Superior temporal gyrus (tissue), 1 donor: ENCODE results near the gene EEIG1.

Experiments used
- DNase-seq: peaks from one replicate; pipeline ENCODE4 v3.0.0-alpha.2; 2016; ENCODE audit errors: extremely low spot score

The EEIG1 gene

DNA sequence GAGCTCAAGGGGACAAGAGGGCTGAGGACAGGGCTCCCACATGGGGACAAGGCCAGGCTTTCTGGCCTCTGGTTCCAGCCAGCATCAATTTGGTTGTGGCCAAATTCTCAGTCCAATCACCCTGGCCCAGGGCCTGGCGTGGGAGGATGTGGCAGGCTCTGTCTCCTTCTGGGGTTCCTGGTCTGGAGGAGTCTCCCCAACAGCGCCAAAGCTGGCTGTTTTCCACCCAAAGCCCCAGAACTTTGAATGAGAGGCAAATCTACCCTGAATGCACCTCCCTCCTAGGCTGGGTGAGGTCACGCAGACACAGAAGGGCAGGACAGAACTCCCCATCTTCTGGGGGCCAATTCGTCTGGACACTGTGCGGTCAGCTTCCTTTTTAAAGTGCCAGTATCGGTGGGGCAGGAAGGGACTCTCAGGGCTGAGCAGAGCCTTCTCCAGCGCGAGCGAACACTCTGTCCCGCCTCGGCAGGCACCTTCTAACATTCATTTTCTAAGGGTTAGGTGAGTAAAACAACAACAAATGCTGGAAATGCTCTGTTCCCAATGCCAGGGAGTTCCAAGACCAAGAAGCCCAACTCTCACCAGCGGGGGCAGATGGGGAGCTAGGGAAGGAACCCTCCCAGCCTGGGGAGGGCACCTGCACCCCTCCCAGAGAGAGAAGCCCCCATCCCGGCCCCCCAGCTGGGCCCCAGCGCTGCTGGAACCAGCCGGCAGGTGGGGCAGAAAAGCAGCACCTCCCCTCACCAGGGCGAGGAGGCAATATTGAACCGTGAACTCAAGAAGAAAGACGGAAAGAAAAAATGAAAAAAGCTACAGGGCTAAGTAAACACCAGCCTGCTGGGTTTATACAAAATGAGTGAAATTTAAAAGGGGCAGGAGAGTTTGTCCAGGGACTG, 39.5 kb downstream of the EEIG1 start:
- DNase-seq, result no peak

GRCh38 chr9:127940593-127940992, 40.2 kb downstream of the EEIG1 start:
- DNase-seq, result no peak

GRCh38 chr9:127938298-127938690, 42.5 kb downstream of the EEIG1 start:
- no peak for DNase-seq

DNA sequence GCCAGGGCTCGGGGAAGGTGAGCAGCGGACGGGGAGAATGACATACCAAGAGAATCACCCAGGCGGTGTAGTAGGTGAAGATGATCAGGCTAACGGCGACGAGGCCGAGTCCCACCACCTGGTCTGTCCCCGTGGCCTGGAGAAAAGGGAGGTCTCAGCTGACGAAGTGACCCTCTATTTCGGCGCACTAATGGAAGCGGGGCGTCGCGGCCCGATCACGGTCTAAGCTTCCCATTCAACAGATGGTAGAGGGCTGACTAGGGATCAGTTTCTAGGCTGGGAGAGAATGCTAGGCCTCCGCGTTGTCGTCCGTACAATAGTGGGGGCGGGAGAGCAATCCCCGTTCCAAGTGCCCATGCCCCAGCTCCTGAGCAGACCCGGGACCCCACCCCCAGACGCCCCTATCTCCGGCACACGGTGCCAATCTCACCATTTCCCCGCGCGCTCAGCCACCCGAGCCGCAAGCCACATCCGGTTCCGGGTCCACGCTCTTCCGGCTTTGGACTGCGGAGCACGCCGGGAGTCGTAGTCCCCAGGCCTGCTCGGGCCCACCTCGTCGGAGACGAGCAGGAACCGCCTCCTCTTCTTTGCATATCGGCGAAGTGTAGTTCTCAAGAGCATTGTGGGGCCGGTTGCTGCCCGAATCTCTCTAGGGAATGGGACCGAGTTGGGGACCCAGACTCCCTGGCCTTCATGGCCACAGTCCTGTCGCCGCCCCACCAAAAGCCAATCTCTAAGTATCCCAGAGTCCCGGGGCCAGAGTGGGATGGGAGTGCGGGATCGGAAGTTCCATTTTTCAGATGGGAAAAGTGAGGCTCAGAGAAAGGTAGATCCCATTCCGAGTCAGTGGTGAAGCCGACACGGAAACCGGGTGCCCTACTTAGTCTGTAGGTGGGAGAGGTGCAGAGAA, 43.1 kb downstream of the EEIG1 start, which contains the start of gene DPM2:
Gene DPM2 (minus strand): TSS at position 467 of the 910 bp plus-strand sequence. CDS start 34 bp downstream, at position 433.
- peak; percentile 90 for DNase-seq

DNA sequence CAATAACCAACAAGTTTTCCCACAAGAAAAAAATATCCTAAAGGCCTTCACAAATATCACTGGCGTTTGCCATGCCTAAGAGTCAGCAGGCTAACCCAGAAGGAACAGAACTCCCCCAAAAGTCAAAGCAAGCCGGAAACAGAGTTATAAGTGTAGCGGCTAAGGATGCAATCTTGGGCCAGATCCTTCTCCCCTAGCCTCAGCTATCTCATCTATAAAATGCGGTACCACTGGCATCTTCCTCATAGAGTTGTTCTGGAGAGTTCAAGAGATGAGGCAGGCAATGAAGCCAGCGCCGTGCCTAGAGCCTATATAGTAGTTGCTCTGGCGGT, 43.8 kb downstream of the EEIG1 start:
- no peak for DNase-seq

GRCh38 chr9:127936347-127936852, 44.4 kb downstream of the EEIG1 start:
- no peak for DNase-seq

- no peak for DNase-seq
Observed at GRCh38 chr9:127935765-127936221, 45.0 kb downstream of the EEIG1 start.

DNA sequence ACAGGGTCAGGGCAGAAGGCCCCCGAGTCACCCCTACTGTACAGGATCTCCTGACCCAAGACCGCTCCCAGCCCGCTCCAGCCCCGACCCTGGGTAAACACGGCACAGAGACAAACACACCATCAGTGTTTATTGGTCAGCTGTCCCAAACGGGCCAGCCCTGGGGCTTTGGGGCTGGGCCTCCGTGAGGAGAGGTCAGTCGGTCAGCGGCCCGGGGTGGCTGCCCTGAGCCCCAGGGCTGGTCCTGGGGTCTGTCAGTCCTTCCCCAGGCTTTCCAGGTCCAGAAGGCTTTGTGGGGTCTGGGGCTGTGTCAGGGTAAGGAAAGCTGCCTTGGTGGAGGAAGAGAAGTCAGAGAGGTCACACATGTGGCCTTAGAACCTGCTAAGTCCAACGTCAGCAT, 45.8 kb downstream of the EEIG1 start:
- no peak for DNase-seq

GRCh38 chr9:127934248-127934647, 46.5 kb downstream of the EEIG1 start:
- DNase-seq, result no peak

- no peak for DNase-seq
Observed at GRCh38 chr9:127931092-127931881, 49.5 kb downstream of the EEIG1 start.
